GM21367 (cell line): ENCODE results near the gene OSBPL6.
"Not testable (repeated sequence)": the region's sequence is repeated elsewhere in the genome, so short reads cannot be mapped to it uniquely, and the experiment has no call there.

ENCODE experiments used
- ATAC-seq: cut with Tn5 transposase; IDR thresholded peaks from one replicate; pipeline ENCODE4 v1.9.1; 2021; ENCODE audit not compliant: unreplicated experiment

The OSBPL6 gene

DNA sequence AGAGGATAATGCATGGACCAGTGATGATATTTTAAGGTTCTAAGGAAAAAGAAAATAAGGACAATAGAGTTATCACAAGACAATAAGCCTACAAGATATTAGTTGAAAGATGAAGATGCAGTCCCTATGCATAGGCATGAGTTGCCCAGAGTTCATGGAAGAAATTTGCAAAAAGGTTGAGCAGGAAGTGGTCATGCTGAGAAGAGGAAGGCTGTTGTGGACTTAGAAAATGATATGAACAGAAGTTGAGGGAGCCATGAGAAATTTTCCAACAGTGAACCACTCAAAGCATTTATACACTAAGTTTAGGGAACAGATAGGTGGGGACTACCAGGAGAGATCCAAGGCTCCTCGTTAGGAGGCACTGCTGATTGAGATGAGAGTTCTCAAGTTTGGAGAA, 3.5 kb downstream of the OSBPL6 start:
- ATAC-seq, result no peak

DNA sequence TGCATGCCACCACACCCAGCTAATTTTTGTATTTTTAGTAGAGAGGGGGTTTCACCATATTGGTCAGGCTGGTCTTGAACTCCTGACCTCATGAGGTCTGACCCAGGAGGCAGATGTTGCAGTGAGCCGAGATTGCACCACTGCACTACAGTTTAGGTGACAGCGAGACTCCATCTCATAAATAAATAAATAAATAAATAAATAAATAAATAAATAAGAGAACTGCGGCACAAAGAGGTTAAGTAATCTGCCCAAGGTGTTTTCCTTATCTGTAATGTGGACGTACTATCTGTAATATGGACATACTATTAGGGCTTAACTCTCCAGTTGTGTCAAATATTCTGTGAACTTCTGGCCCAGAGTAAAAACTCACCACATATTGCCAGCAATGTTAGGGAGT, 4.1 kb downstream of the OSBPL6 start:
- not testable (repeated sequence) for ATAC-seq

DNA sequence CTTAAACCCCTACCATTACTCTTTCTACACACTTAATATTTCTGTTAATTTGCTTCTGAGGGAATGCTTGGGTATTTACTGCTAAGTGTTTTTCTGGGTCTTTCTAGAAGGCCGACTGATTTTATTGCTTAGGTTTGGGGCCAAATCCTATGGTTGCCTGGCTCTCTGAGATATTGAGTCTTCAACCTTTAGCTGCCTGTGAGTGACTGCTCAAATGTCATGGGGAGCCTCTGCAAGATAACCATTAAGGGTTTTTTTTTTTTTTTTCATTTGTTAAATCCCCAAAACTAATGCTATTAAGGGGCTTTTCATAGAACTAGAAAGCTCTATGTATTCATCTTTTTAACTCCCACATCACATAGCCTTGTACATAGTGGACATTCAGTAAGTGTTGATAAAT, 5.0 kb downstream of the OSBPL6 start:
- no peak for ATAC-seq

DNA sequence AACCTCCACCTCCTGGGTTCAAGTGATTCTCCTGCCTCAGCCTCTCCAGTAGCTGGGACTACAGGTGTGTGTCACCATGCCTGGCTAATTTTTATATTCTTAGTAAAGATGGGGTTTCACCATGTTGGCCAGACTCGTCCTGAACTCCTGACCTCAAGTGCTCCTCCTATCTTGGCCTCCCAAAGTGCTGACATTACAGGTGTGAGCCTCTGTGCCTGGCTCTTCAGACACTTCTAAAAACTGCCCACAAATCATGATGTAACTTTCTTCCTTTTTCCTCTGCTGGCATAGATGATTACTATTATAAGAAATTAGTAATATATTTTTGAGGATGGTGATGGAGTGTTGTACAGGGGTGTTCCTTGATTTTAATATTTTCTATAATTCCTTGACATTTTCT, 6.0 kb downstream of the OSBPL6 start:
- ATAC-seq, result no peak

DNA sequence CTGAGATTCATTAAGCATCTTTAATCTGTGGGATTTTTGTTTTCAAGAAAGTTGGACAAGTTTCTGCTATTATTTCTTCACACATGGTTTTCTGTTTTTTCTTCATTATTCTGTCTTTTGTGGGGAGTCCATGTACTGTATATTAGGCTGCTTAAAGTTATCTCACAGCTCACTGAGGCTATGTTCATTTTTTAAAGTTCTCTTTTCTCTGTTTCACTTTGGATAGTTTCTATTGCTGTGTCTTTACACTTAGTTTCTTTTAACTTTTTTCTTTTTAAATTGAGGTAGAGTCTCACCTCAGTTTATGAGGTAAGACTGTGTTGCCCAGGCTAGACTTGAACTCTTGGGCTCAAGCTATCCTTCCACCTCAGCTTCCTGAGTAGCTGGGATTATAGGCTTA, 8.6 kb downstream of the OSBPL6 start:
- ATAC-seq, result no peak

DNA sequence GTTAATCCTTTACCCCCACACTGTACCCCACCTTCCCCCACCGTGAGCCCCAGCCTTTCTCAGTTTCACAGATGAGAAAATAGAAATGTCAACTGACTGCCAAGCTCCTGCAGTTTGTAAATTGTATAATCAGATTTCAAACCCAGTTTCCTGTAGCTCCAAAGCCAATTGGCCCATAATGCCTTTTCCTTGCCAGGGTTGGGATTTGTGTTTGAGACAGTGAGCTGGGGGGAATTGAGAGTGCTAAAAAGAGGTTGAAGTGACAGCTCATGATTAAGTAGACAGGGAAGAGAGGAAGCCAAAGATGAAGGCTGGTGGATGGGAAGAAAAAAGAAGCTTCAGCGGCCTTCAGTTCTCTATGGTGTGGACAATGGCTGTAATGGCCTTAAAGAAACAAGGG, 10.7 kb downstream of the OSBPL6 start:
- ATAC-seq, result no peak

DNA sequence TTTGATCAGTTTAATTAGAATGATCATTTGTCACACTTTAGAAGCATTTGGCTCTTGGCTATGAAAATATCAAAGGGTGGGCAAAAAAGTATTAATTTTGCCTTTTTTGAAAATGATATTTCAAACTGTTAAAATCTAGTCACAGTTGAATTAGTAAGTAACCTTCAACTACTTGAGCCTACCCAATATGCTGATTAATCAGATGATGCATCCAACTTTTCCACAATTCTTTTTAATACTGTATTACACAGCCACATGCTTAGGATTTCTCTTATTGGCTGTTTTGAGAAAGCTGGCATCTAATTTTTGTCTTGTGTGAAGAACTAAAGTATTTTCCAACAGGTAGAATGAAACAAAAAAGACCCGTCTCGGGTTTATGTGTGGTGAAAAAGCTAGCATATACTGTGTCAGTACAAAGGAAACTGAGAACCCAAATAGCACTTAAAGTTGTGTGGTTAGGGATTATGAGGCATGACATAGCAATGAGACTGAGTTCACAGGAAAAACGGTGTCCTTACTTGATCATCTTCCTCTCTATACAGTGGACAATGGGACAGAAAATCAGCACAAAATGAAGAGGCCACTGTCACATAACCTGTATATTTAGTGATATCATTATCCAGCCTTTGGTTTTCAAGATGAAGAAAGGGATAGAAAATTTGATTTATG, 11.7 kb downstream of the OSBPL6 start:
- no peak for ATAC-seq

DNA sequence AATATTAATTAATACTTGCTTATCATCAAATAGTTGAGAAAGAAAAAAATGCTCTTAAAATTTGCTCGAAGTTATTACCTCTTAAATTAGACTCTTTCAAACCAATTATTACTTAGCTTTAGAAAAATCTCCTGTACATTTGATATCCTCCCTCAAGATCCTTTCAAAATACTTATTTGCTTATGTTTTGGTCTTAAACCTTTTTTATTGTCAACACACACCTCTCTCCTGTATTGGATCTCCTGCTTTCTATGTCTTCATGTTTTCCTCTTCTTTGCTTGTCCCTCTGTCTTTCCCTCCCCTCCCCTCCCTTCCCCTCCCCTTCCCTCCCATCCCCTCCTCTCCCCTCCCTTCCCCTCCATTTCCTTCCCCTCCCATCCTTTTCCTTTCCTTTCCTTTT, 14.0 kb downstream of the OSBPL6 start:
- no peak for ATAC-seq

DNA sequence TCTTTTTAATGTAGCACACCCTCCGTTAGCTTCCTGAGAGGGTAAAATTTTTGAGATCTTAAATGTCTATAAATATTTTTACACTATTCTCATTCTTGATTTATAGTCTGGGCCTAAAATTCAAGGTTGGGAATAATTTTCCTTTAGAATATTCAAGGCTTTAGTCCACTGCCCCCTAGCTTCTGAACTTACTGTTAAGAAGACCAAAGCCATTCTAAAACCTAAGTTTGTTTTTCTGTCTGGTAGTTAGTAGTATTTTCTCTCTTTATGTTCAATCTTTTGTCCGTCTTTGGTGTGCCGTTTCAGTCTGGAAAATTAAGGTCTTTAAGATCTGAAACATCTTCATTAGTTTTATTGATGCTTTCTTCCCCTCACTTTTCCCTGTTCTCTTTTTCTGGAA, 14.5 kb downstream of the OSBPL6 start:
- ATAC-seq, result no peak

DNA sequence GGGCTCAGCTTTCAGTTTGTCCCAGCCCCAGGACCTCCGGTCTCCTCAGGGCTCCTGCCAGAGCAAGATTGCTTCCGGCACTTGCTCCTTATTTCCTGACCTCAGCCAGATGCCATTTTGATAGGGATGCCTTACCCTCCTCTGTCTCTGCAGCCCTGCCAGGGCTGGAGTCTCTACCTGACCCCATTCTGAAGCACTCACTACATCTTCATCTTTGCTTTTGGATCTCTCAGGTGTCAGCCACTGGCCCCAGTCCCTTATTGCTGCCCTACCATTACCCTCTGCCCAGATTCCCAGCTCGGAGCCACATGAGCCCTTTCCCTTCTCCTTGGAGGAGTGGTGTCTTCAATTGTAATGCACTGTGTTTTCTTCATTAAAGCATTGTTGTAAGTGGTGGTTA, 17.1 kb downstream of the OSBPL6 start:
- no peak for ATAC-seq

DNA sequence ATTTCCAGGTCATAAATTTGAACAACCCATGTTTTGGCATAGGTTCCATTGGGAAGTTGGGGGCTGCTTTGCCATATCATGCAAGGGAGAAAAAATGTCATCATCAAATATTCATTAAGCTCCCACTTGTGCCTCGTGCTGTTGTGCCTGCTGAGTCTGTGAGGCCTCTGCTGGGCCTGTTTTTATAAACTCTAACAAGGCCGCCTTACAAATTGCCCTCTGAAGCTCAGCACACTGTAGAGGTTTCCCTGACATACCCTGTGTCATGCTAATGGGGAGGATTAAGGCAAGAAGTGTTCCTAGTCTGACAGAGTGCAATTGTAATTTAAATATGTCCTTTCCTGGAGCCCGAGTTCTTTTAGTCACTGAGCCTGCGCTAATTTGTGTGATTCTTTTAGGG, 17.6 kb downstream of the OSBPL6 start:
- ATAC-seq, result no peak

DNA sequence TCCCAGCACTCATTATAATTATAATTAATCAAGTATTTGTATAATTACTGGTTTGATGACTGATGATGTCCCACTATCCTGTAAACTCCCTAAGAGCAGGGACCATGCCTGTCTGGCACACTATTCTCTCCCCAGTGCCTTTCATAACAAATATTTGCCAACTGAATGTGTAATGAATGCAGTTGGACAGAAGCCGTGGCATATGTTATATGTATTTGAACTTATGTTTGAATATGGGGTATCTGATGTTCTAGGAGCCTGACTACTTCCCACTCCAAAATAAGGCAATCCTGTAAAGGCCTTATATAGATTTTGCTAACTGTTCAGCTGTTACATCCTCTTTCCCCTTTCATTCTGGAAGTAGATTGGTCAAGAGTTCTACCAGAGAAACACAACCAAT, 19.7 kb downstream of the OSBPL6 start:
- ATAC-seq, result no peak

DNA sequence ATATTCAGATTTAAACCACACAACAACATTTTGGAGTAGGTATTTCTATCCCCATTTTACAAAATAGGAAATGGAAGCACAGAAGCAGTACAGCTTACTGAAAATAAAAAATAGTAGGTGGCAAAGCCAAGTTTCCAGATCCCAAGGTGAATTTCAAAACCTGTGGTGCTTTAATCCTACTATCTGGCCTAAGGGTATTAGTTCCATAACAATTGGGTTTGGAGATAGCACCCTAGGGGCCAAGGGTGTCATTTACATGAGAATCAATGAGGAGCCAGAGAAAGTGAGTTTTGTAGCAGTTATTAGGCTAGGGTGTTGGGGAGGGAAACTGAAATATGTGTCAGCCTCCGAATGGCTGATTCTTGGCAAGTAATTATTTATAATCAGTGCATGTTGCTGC, 24.9 kb downstream of the OSBPL6 start:
- ATAC-seq, result no peak

DNA sequence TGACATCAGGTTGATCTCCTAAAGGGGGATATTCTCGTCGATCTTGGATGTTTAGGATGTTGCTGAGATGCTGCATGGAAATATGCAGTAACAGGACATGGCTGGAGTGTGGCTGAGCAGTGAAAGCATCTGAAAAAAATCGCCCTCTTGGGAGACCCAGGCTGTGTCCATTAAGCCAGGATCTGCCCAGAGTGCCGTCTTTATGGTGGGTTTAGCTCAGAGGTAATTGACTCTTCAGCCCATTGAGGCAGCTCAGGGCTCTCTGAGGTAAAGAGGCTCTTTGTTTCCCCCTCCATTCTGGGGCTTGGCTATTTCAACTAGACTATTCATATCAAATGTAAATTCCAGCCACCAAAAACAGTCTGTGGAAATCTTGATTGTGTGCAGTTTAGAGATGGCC, 26.5 kb downstream of the OSBPL6 start:
- no peak for ATAC-seq

DNA sequence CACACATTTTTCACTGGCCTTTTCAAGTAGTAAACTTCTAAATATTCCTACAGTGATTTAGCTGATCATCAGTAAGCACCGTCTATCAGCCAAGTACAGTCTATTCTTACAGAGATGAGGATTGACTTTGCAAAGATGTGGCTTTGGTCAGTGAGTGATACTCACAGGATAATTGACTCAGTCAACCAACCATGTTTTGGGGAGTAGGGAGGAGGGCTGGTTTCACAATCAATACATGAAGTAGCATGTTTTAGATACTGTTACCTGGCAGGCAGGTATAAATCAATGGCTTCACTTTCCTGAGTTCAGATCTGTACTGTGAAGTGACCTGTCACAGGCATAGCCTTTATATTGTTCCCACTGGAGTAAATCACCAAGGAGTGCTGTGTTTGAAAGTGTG, 27.2 kb downstream of the OSBPL6 start:
- ATAC-seq, result no peak

DNA sequence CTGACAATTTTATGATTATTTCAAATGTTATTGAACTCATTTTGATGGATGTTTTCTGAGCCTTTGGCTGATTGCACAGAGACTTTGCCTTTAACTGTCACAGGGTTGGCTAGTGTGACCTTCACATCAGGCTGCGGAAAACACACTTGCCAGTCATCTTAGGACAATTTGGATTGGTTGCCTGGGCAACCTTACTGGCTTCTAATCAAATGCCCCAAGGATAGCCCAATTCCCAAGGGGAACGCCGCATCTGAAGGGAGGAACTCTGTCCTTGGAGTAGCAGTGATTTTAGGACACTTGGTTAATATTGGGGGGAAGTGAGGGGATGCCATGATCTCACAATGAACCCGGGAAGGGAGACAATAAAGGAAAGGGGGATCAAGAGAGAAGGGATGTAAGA, 29.5 kb downstream of the OSBPL6 start:
- ATAC-seq, result no peak

DNA sequence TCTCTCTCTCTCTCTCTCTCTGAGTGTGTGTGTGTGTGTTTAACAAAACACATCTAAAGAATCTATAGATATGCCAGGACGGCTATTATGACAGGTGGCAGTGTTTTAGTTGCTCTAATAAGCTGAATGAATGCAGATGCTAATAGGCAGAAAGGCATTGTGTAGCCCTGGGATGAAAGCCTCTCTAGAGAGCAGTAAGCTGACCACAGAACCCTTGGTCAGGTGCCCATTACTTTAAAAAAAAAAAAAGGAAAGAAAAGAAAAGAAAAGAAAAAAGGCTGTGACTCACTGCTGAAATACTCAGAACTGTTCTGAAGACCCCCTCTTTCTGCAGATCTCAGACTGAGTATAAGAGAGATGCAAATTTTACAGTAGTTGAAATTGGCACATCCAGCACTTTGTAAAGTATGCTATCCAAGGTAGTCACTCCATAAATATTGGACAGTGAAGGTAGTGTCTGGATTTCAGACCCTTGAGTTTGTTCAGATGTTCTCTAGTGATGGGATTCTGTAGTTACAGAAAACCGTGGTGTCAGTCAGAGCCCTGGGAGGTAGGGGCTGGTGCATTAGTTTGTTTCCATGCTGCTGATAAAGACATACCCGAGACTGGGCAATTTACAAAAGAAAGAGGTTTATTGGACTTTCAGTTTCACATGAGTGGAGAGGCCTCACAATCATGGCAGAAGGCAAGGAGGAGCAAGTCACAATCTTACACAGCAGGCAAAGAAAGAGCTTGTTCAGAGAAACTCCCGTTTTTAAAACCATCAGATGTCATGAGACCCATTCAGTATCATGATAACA, 30.9 kb downstream of the OSBPL6 start:
- no peak for ATAC-seq

DNA sequence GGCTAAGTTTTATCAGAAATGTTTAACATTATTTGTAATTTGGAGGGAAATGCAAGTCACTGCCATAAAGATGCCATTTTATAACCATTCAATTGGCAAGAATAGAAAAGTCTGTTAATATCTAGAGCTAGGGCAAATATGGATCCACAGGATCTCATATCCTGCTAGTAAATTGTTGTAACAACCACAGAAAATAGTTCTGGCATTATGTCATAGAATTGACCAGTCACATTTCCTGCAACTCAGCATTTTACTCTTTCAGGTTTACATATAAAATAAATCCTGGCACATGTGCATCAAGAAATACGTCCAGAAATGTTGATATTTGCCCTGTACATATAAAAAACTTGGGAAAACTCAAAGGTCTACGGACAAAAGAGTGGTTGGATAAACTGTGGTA, 32.9 kb downstream of the OSBPL6 start:
- ATAC-seq, result no peak

DNA sequence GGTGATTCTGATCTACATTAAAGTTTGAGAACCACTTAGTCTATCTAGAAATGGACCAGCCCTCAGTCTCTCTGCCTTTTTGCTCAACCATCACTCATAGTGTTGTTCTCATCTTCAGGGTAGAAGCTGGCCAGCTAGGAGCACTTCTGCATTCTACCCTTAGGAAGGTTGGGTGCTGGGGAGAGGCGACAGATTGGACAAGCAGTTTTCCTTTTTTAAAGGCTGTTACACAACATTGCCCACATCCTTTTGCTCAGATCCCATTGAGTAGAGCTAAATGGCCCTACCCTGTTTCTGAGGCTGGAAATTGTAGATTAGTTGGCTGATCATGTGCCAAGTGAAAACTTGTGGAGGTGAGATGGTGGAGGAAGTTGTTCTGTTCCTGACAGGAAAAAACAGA, 35.6 kb downstream of the OSBPL6 start:
- ATAC-seq, result no peak

DNA sequence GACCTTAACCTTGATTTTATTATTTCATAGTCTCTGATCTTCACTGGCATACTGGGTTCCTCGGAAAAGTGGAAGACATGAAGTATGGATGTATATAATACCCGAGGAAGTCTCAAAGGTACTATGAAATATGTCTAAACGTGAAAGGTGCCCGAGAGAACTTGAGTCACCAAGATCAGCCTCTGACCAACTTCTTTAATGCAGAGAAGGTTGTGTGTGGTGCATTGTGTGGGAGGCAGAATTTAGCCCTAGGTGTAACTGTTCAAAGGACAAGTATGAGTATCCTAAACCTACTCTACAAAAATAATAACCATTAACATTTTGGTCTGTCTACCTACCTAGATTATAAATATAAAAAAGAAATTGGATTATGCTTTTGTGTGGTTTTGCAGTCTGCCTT, 36.1 kb downstream of the OSBPL6 start:
- ATAC-seq, result no peak

DNA sequence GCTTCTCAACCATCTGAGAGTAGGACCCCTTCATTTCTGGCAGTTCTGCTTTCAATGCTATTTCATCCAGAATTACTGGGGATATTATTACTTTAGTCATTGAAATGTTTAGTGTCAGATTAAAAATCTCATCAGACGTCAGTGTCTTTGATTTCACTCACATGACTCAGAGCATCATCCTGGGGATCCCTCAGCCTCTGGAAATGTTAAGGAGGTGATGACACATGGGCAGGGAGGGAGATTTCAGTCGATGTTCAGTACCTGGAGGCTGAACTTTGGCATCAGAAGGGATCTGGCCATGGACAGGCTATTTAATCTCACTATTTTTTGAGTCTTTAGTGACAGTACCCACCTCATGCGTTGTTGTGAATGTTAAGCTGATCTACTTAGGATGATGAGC, 39.1 kb downstream of the OSBPL6 start:
- no peak for ATAC-seq

DNA sequence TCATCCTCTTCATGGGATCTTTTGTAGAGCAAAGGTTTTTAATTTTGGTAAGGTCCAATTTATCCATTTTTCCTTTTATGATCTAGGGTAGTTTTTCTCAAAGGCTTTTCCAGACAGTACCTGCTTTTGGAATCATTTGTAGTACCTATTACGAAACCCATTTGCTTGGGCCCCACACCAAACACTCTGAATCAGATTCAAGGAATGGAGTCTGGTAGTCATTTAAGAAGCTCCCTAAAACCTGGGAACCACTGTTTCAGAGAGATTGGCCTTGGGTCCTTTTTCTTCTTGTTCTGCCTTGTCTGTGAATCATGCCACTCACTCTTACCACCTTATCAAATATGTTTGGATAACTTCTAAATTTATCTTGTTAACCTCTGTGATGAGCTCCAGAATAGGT, 40.3 kb downstream of the OSBPL6 start:
- no peak for ATAC-seq
